GM19455 (cell line): ENCODE results near the gene TMEM135.

Experiments
- ATAC-seq: cut with Tn5 transposase; IDR thresholded peaks from one replicate; pipeline ENCODE4 v1.9.1; 2021; ENCODE audit not compliant: unreplicated experiment

The TMEM135 gene

GRCh38 chr11:87298155-87298554, 260.4 kb downstream of the TMEM135 start:
- no peak for ATAC-seq

DNA sequence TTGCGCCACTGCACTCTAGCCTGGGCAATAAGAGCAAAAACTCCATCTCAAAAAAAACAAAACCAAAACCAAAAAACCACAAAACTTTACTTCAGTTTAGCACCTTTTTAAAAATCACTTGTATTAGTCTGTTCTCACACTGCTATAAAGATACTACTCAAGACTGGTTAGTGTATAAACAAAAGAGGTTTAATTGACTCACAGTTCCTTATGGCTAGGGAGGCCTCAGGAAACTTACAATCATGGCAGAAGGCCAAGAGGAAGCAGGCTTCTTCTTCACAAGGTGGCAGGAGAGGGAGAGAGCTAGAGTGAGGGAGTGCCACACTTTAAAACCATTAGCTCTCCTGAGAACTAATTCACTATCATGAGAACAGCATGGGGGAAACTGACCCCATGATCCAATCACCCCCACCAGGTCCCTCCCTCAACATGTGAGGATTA, 261.3 kb downstream of the TMEM135 start:
- no peak for ATAC-seq

GRCh38 chr11:87300640-87301380, 263.1 kb downstream of the TMEM135 start:
- no peak for ATAC-seq

- ATAC-seq, result no peak
Observed at GRCh38 chr11:87301785-87302540, 264.2 kb downstream of the TMEM135 start.

DNA sequence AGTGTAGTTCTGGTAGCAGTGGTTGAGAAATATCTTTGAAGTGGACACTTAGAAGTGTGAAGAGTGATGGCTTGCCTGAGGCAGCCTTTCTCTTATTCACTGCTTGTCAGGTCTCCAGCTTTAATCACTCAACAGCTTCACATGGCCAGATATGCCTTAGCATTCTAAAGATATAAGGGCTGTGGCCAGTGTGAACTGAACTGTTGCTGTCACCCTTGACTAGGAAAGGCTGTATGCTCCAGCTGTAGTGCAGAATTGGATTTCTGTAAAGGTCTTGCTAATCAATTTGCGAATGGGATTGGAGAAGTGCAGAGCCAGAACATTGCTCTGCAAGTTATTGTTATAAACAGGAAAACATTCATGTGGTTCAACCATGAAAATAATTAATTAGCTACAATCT, 266.7 kb downstream of the TMEM135 start:
- no peak for ATAC-seq

DNA sequence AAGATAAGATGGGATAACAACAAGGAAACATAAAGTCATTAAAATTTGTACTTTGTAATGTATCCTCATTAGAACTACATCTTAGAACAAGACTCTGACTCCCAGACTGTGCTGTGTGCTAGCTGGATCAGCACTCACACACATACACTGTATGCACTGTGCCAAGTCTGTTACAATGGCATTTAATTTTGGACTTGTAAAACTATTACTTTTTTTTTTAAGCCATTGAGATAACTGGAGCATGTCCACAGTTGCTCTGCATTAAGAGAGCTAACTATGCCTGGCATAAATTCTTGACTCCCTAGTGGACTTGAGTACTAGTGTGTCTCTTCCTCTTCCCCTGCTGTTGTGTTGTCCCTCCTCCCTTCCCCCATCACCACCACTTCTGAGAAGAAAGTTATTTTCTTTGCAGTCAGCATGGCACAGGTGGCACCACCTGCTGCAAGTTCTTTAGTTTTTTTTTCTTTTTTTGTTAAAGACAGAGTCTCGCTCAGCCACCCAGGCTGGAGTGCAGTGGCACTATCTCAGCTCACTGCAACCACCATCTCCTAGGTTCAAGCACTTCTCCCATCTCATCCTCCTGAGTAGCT, 268.6 kb downstream of the TMEM135 start:
- no peak for ATAC-seq

- no peak for ATAC-seq
Observed at GRCh38 chr11:87307101-87307500, 269.4 kb downstream of the TMEM135 start.

GRCh38 chr11:87315229-87315628, 277.5 kb downstream of the TMEM135 start:
- no peak for ATAC-seq

GRCh38 chr11:87316491-87316890, 278.8 kb downstream of the TMEM135 start:
- no peak for ATAC-seq

- ATAC-seq, result no peak
Observed at GRCh38 chr11:87317441-87317840, 279.7 kb downstream of the TMEM135 start.

DNA sequence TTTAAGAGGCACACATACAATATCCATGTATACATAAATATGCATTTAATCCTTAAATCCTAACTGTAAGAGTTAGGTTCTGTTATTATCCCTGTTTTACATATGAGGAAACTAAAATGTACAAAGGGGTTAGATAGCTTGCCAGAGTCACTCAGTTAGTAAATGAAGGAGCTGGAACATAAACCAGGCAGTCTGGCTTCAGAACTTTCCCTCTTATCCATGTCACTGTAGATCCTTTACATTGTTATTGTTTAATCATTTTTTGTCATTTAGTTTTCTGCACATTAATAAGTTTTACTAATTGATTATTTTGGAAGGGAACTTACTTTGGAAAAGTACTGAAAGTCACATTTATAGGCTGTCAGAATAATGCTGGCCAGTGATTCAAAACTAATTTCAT, 282.4 kb downstream of the TMEM135 start:
- ATAC-seq, result no peak

DNA sequence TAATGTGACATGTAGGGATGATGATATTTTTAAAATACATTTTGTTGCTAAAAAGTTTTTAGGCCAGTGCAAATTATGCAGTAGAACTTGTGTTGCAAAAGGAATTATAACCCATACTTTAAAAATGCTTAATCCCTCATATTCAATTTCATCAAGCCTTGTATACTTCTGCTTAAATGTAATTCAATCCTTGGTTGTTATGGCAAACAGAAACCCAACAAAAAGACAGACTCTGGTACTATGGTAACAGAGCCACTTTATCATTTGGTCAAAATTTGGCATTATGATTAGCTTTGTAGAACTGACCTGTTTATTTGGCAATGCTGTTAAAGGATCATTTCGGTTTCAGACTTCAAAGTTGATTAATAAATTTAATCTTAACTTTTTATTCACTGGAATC, 284.8 kb downstream of the TMEM135 start:
- no peak for ATAC-seq

GRCh38 chr11:87323899-87324298, 286.2 kb downstream of the TMEM135 start:
- ATAC-seq, result no peak

DNA sequence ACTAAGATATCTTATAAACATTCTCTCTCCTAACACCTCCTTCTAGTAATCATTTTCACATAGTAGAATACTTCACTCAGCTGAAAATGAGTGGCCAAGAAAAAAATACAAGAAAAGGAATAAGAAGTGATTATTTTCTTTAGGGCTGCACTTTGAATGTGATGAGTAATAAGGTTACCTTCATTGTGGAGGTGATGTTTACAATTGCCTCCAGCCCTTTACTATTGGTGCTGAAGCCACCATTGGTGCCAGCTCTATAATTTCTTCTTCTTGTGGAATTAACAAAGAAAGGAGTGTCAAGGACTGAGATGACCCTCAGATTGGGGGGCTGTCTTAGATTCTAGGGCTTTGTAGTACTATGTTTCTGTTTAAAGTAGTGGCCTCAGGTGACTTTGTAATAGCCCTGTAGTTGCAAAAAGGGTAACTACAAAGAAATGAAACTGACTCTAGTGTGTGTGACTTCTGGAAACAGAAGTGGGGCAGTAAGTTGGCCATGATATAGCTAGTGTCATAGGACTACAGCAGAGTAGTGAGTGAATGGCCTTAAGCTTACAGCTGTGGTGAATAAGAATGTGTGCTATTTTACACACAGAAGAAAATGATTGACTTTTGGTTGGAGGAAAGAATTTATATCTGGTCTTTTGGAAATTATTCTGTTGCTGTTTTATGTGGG, 287.2 kb downstream of the TMEM135 start:
- no peak for ATAC-seq

- no peak for ATAC-seq
Observed at GRCh38 chr11:87325490-87325872, 287.7 kb downstream of the TMEM135 start.

DNA sequence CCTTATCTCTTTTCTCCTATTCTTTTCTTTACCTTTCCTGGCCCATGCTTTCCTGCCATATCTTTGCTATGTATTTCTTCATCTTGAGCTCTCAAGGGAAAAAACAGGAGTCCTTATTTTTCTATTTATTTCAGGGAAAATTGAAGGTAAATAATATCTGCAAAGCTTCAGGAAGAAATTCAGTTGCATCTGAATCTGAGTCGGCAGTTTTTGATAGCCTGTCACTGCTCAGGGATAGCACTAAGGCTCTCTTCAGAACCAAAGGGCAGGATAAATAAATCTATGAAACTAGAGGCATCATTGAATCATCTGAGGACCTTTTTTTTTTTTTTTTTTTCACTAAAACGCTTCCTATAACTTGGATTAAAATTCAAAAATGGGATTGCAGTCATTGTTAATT, 288.9 kb downstream of the TMEM135 start:
- ATAC-seq, result no peak

DNA sequence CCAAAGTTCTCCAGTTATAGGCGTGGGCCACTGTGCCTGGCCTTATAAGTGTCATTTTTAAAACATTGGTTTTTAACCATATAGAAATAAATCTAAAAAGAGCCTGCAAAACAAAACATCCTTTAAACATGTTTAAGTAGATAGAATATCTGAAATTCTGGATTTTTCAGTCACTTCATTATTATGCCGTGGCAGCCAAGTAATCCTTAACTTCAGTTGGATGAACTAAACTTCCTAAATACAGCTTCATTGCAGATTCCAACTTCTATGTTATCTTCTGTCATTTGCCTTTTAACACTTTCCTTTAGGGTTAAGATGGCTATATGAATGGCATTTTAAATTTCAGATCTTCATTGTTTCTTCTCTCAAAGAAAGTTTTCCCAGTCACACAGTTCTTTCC, 291.4 kb downstream of the TMEM135 start:
- no peak for ATAC-seq

- ATAC-seq, result no peak
Observed at GRCh38 chr11:87330187-87330601, 292.5 kb downstream of the TMEM135 start.

- ATAC-seq, result no peak
Observed at GRCh38 chr11:87331273-87331672, 293.5 kb downstream of the TMEM135 start.

DNA sequence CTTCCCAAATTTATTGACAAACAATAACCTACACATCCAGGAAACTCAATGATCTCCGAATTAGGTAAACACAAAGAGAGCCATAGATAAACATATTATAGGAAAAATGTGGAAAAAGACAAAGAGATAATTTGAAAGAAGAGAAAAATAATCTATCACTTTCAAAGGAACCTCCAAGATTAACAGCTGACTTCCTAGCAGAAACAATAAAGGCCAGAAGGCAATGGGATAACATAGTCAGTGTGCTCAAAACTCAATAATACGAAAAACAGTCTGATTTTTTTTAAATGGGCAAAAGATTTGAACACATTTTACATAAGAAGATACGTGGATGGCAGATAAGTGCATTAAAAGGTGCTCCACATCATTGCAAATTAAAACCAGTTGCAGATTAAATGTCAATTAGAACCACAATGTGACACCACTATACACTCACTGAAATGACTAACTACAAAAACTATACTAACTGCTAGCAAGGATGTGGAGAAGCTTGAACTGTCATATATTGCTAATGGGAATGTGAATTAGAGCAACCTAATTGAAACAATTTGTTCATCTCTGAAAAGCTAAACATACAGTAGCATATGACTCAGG, 300.4 kb downstream of the TMEM135 start:
- no peak for ATAC-seq

DNA sequence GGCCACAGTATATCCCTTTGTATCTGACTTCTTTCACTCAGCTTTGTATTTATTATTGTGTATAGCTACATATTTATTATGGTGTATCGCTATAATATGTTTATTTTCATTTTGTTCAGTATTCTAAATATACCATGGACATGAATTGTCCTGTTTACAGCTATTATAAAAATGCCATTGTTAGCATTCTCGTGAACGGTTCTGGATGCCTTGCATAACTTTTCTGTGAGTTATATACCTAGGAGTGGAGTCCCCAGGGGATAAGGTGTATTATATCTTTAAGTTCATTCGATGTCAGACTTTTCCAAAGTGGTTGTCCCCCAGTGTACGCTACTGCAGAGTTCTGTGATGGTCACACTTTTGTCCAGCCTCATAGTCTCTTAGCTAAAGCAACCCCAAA, 301.7 kb downstream of the TMEM135 start:
- no peak for ATAC-seq
